AG09309 (cell line): ENCODE measurements around the gene BRD3OS.

Experiments used
- DNase-seq: peaks from one replicate; pipeline ENCODE4 v3.0.0-alpha.2; 2010; ENCODE audit warnings: low read depth
- H3K4me3 ChIP-seq: 2 replicates; pipeline ENCODE4 v1.5.1; 2011; ENCODE audit warnings: mild to moderate bottlenecking, low read depth, low read length, moderate library complexity; ENCODE audit not compliant: control insufficient read depth
- CTCF ChIP-seq: IDR thresholded peaks from 2 replicates; pipeline ENCODE4 v1.5.1; 2011; ENCODE audit warnings: mild to moderate bottlenecking, low read depth, low read length, inconsistent platforms; ENCODE audit not compliant: insufficient read depth, control insufficient read depth; ENCODE audit errors: missing control alignments

The BRD3OS gene

DNA sequence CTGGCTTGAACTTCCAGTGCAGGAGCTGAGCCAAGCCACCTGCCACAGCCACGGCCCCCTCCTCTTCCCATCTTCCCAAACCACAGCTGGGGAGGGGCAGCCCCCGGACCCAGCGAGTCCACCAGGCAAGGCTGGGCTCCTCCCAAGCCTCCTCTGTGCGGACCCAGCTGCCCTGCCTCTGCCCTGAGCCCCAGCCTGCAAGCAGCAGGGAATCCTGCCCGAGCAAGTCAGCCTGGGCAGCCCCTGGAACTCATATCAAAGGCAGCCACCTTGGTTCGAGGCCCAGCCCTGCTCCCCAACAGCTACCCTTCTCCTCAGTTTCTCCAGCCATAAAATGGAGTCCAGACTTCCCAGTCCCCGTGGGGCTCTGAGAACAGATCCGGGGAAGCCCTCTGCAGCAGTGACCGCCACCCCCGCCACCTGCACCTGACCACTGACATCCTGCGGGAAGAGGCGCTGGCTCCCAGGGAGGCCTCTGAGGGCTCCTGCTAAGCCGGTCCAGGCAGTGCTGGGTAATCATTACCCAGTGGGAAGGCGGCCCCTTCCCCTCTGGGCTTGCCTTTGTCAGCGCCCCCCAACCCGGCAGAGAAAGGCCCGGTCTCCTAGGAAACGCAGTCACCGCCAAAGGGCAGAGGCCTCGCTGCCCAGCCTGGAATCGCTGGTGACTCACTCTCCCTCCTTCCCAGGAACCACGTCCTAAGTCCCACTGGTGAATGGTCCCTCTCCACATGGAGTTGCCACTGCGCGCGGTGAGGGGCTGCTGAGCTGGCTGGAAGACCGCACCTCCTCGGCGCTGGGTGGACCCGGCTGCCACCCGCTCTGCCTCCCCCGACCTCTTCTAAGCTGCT, 34.7 kb upstream of the BRD3OS start:
- TF ChIP-seq CTCF = no peak
- peak; percentile 34 for DNase-seq
- H3K4me3 ChIP-seq = peak overlapping the region; percentile 94

DNA sequence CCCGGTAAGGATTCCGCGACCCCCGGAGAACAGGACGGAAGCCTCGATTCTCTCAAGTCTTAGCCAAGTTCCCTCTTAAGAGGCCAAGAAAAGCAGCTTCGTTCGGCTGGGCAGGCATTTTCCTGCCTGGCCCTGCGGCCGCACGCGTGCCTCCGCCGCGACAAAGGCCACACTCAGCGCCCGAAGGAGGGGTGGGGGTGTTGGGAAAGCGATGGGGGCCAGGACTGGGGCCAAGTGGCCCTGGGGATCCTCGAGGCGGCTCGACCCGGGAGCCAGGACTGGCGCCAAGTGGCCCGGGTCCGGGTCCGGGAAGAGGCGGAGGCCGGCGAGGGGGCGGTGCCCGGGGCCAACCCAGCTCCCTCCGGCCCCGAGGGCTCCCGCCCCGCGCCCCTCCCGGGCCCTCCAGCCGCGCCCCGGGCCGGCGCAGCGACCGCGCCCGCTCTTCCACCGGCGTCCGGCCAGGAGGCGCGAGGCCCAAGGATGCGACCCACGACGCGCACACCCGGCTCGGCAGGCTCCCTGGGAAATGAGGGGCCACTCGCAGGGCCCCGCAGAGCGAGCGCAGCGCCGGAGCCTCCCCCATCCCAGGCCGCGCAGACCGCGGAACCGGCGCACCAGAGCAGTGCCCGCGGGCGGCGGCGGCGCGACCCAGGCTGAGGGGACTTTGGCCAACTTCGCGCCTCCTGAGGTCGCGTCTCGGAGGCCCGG, 33.9 kb upstream of the BRD3OS start:
- peak overlapping the region; percentile 94 for H3K4me3 ChIP-seq
- DNase-seq = no peak
- TF ChIP-seq CTCF = no peak

DNA sequence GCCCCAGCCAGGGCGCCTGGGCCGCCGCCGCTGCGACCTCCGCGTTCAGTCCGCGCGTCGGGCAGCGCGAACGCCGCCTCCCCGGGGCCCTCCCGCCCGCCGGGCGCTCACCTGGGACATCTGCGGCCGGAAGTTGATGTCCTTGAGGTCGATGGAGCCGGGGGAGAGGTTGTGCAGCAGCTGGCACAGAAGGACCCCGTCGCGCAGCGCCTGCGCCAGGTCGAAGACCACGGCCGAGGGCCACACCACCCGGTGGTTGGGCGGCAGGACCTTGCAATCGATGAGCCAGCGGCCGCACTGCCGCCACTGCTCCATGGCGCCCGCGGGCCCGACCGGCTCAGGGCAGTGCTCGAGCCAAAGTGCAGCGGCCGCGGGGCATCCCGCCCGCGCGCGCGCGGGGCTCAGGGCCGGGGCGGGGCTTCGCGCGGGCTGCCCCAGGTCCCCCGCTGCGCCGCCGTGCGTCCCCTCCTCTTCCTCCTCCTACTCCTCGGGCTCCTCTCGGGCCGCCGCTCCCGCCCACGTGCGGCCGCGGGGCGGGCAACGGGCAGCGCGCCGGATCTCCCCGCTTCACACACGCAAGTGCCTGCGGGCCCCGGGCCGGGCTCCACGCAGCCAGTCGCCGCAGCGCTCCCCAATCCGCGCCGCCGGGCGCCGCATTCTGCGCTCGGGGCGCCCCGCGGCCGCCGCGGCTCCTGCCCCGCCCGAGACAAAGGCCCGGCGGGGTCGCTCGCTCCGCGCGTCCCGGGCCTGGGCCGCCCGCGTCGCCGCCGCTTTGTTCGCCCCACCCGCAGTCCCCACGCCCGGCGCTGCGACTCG, 33.1 kb upstream of the BRD3OS start, which contains the start of gene VAV2:
TSS of gene VAV2 (minus strand) at position 361 of the 816 bp plus-strand sequence. CDS start at position 315, 46 bp downstream.
- TF ChIP-seq CTCF = no peak
- peak within 1 kb of the TSS; percentile 94 for H3K4me3 ChIP-seq
- no peak for DNase-seq

DNA sequence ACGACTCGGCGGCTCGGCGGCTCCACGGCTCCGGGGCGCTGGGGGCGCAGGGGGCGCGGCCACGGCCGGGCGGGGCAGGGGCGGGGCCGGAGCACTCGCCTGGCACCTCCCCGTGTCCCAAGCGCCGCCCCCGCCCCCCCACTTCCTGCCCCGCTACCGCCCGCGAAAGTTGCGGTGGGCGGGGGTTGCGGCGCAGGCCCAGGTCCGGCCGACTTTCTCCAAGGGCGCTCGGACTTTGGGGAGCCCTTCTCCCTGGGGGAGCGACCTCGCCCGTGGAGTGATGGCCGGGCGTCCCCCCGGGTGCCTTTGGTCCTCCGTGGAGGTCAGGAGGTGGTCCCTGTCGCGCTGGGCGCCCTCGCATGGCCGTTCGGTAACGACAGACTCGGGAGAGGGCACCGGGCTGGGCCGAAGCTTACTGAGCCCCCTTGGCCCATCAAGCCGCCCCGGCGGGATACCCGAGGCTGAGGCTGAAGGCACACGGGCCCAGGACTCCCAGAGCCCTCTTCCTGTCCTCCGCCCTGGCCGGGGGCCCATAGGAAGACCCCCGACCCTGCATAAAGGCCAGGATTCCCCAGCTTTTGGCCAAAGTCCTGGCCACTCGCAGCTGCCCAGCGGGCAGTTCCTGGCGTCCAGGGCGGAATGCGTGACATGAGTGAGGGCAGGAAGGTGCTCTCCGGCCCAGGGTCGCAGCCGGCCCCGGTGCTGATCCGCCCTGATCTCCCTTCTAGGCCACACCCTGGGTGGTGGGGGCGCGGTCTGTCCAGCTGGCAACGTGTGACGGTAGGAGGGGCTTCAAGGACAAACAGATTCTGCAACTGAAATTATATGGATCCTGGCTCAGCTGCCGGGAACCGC, 32.3 kb upstream of the BRD3OS start:
- TF ChIP-seq CTCF = peak; percentile 45
- peak overlapping the region; percentile 94 for H3K4me3 ChIP-seq
- DNase-seq = peak; percentile 77

- H3K4me3 ChIP-seq = peak overlapping the region; percentile 94
Measured at GRCh38 chr9:133993635-133994253, 31.5 kb upstream of the BRD3OS start.

More at GRCh38 chr9:133993635-133994253, 31.5 kb upstream of the BRD3OS start:
- no peak for DNase-seq
- TF ChIP-seq CTCF = no peak
